Keratinocyte (primary cell): ENCODE results near the gene BBS9. TPM values are rescaled to one million over a fixed set of nuclear protein-coding genes. Genes with fewer than 3 reads are reported as not detected.

Source experiments
- DNase-seq: peaks from one replicate; pipeline ENCODE4 v3.0.0-alpha.2; 2011; ENCODE audit warnings: low read depth, missing footprints, low spot score
- FAIRE-seq: peaks from 2 replicates; lab custom pipeline; 2011; peaks lifted over from hg19 to GRCh38; lab: Jason Lieb, UNC
- H2AFZ ChIP-seq: 2 replicates; pipeline ENCODE4 v1.6.0; 2012; ENCODE audit warnings: low read length, control low read depth, inconsistent platforms; ENCODE audit not compliant: control insufficient read depth
- H3K27ac ChIP-seq: 2 replicates; pipeline ENCODE4 v1.5.1; 2011; ENCODE audit warnings: low read length; ENCODE audit not compliant: control insufficient read depth, insufficient read depth
- H3K27me3 ChIP-seq: 3 replicates; pipeline ENCODE4 v1.6.0; 2011; ENCODE audit warnings: low read length; ENCODE audit not compliant: control insufficient read depth, insufficient read depth; ENCODE audit errors: extremely low read depth
- H3K36me3 ChIP-seq, 2 experiments: 2 replicates in 1 of 2; 3 replicates in 1 of 2; pipeline ENCODE4 v1.5.1; 2011; ENCODE audit warnings: low read length in 2 of 2, mild to moderate bottlenecking in 1 of 2; ENCODE audit not compliant: control insufficient read depth in 2 of 2, insufficient read depth in 2 of 2; ENCODE audit errors: extremely low read depth in 1 of 2
- H3K4me1 ChIP-seq: 3 replicates; pipeline ENCODE4 v1.5.1; 2011; ENCODE audit warnings: low read length; ENCODE audit not compliant: control insufficient read depth, insufficient read depth; ENCODE audit errors: extremely low read depth
- H3K4me2 ChIP-seq: 3 replicates; pipeline ENCODE4 v1.6.0; 2011; ENCODE audit warnings: low read depth, low read length; ENCODE audit not compliant: control insufficient read depth, insufficient read depth; ENCODE audit errors: extremely low read depth
- H3K4me3 ChIP-seq, 3 experiments: fragments of 200-600 bp in 1 of 3; sonication (generic) in 1 of 3; 2 replicates in 2 of 3; 3 replicates in 1 of 3; pipeline ENCODE4 v1.5.1; 2011 to 2016; ENCODE audit warnings: low read length in 3 of 3, mild to moderate bottlenecking in 3 of 3, control low read depth in 2 of 3, inconsistent platforms in 1 of 3, low read depth in 1 of 3, mixed read lengths in 1 of 3, mixed run types in 1 of 3, moderate library complexity in 1 of 3; ENCODE audit not compliant: control insufficient read depth in 2 of 3, insufficient read depth in 2 of 3; ENCODE audit errors: extremely low read depth in 1 of 3
- H3K79me2 ChIP-seq: 2 replicates; pipeline ENCODE4 v1.6.0; 2012; ENCODE audit warnings: low read length; ENCODE audit not compliant: control insufficient read depth, insufficient read depth
- H3K9ac ChIP-seq: 3 replicates; pipeline ENCODE4 v1.6.0; 2011; ENCODE audit warnings: low read length; ENCODE audit not compliant: control insufficient read depth, insufficient read depth; ENCODE audit errors: extremely low read depth
- H3K9me1 ChIP-seq: 3 replicates; pipeline ENCODE4 v1.6.0; 2011; ENCODE audit warnings: low read length; ENCODE audit not compliant: control insufficient read depth, insufficient read depth; ENCODE audit errors: extremely low read depth
- H3K9me3 ChIP-seq: 2 replicates; pipeline ENCODE4 v1.5.1; 2012; ENCODE audit warnings: low read depth, low read length; ENCODE audit not compliant: control insufficient read depth
- H4K20me1 ChIP-seq: 3 replicates; pipeline ENCODE4 v1.6.0; 2011; ENCODE audit warnings: low read length; ENCODE audit not compliant: control insufficient read depth, insufficient read depth; ENCODE audit errors: extremely low read depth
- EZH2 ChIP-seq: IDR thresholded peaks from one replicate; pipeline ENCODE4 v1.6.1; 2012; ENCODE audit warnings: inconsistent platforms, mild to moderate bottlenecking, low read length, moderate library complexity
- dilution Hi-C: fragments of 300-500 bp; cut with MboI; formaldehyde crosslinking; loops from one replicate; pipeline ENCODE4 v1.7.0; 2020; ENCODE audit warnings: low sequenced_read_pairs; ENCODE audit not compliant: extremely low pct_ligation_motif_present
- polyA plus RNA-seq, 5 experiments: library from polyadenylated mRNA; depleted of rRNA in 3 of 5; stranded (reverse) in 3 of 5; stranded (forward) in 1 of 5; unstranded in 1 of 5; fragments of >200 nt; gene quantifications; 1 replicate in 1 of 5; 2 replicates in 3 of 5; 3 replicates in 1 of 5; pipeline versions ENCODE4 v1.2.1 to v1.2.3, GENCODE V29; 2011 to 2012; ENCODE audit warnings: missing spikeins in 2 of 5, low read depth in 1 of 5, low replicate concordance in 1 of 5
- TF ChIP-seq, protein P1 (sequence below), 3 experiments: IDR thresholded peaks in 1 of 3; conservative IDR thresholded peaks in 1 of 3; optimal IDR thresholded peaks in 1 of 3; 2 replicates in 2 of 3; 3 replicates in 1 of 3; pipeline versions ENCODE3 to v1.5.1; 2011; ENCODE audit warnings: low read length in 3 of 3, mild to moderate bottlenecking in 3 of 3, moderate library complexity in 2 of 3, control low read depth in 1 of 3, inconsistent platforms in 1 of 3; ENCODE audit not compliant: insufficient read depth in 2 of 3; ENCODE audit errors: extremely low read depth in 1 of 3

The BBS9 gene
- polyA plus RNA-seq, 1 donor (not counting 4 experiments of a cell fraction or from before 2014, with no cell fraction given), result 7.6 TPM

- no peak for FAIRE-seq
Observed at GRCh38 chr7:33563651-33564050, 434.3 kb downstream of the BBS9 start.

GRCh38 chr7:33578166-33578565 lies 448.8 kb downstream of the BBS9 start:
- peaks cover 7% of the 10 kb centered on the region for H3K4me1 ChIP-seq
- H3K4me2 ChIP-seq, result no peak overlapping the region
- FAIRE-seq, result peak; percentile 96
- peak; percentile 42 for DNase-seq
- no peak for TF ChIP-seq EZH2
- TF ChIP-seq, protein P1, sequence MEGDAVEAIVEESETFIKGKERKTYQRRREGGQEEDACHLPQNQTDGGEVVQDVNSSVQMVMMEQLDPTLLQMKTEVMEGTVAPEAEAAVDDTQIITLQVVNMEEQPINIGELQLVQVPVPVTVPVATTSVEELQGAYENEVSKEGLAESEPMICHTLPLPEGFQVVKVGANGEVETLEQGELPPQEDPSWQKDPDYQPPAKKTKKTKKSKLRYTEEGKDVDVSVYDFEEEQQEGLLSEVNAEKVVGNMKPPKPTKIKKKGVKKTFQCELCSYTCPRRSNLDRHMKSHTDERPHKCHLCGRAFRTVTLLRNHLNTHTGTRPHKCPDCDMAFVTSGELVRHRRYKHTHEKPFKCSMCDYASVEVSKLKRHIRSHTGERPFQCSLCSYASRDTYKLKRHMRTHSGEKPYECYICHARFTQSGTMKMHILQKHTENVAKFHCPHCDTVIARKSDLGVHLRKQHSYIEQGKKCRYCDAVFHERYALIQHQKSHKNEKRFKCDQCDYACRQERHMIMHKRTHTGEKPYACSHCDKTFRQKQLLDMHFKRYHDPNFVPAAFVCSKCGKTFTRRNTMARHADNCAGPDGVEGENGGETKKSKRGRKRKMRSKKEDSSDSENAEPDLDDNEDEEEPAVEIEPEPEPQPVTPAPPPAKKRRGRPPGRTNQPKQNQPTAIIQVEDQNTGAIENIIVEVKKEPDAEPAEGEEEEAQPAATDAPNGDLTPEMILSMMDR (optimal IDR thresholded peaks at IDR 0.05 in 1 of 3, IDR thresholded peaks at IDR 0.05 in 1 of 3, conservative IDR thresholded peaks at IDR 0.05 in 1 of 3; ENCODE audit: extremely low read depth in 1 of 3, insufficient read depth in 2 of 3, low read length in 3 of 3), result no peak
- no peaks in the 10 kb centered on the region for H3K36me3 ChIP-seq
- no peak overlapping the region for H3K4me3 ChIP-seq
- dilution Hi-C loops, result no loop called here
- peak overlapping the region; percentile 70 for H2AFZ ChIP-seq
- H3K27ac ChIP-seq, result no peak overlapping the region
- H3K9me1 ChIP-seq, result no peaks in the 10 kb centered on the region
- no peaks in the 10 kb centered on the region for H4K20me1 ChIP-seq
- H3K9me3 ChIP-seq, result no peaks in the 10 kb centered on the region
- no peak overlapping the region for H3K9ac ChIP-seq
- H3K27me3 ChIP-seq, result no peaks in the 10 kb centered on the region
- H3K79me2 ChIP-seq, result no peaks in the 10 kb centered on the region

More at GRCh38 chr7:33563651-33564050, 434.3 kb downstream of the BBS9 start:
- no peak overlapping the region for H2AFZ ChIP-seq
- no peak overlapping the region for H3K27ac ChIP-seq
- H3K9ac ChIP-seq, result no peak overlapping the region
- H3K36me3 ChIP-seq, result no peaks in the 10 kb centered on the region
- no peak overlapping the region for H3K4me3 ChIP-seq
- no peaks in the 10 kb centered on the region for H3K79me2 ChIP-seq
- TF ChIP-seq EZH2, result no peak
- TF ChIP-seq, protein P1 (optimal IDR thresholded peaks at IDR 0.05 in 1 of 3, IDR thresholded peaks at IDR 0.05 in 1 of 3, conservative IDR thresholded peaks at IDR 0.05 in 1 of 3; ENCODE audit: extremely low read depth in 1 of 3, insufficient read depth in 2 of 3, low read length in 3 of 3), result no peak
- H3K27me3 ChIP-seq, result no peaks in the 10 kb centered on the region
- dilution Hi-C loops, result no loop called here
- no peak for DNase-seq
- H3K9me1 ChIP-seq, result no peaks in the 10 kb centered on the region
- H4K20me1 ChIP-seq, result no peaks in the 10 kb centered on the region
- no peaks in the 10 kb centered on the region for H3K9me3 ChIP-seq
- H3K4me2 ChIP-seq, result no peak overlapping the region
- no peaks in the 10 kb centered on the region for H3K4me1 ChIP-seq
